Thyroid gland (tissue), 4 donors: ENCODE measurements around the gene PIP5KL1.

ENCODE experiments used
- CTCF ChIP-seq, 6 experiments: fragments of 200-600 bp in 3 of 6; fragments of 450-650 bp in 3 of 6; sonication (generic) in 3 of 6; IDR thresholded peaks; one replicate each; pipeline ENCODE4 v1.5.1; 2016 to 2019; ENCODE audit warnings: antibody characterized with exemption in 6 of 6, mild to moderate bottlenecking in 2 of 6, inconsistent platforms in 1 of 6, moderate library complexity in 1 of 6
- POLR2A ChIP-seq, 2 donors: fragments of 450-650 bp; IDR thresholded peaks; one replicate each; pipeline ENCODE4 v1.6.1; 2017; ENCODE audit warnings: antibody characterized with exemption in 2 of 2, mild to moderate bottlenecking in 2 of 2, moderate library complexity in 1 of 2

- TF ChIP-seq POLR2A (IDR thresholded peaks at IDR 0.05), result no peak
- TF ChIP-seq CTCF (IDR thresholded peaks at IDR 0.05), result no peak
Measured at GRCh38 chr9:127970401-127971313, 40.1 kb upstream of the PIP5KL1 start.
